Measurements from ENCODE around the gene NHSL2. TPM values are rescaled to one million over a fixed set of nuclear protein-coding genes. Genes with fewer than 3 reads are reported as not detected.

The NHSL2 gene
- total and polyA plus RNA-seq, 2 of the 13 experiments (the other 11 are each of a cell fraction or from before 2014, with no cell fraction given), result not detected

DNA sequence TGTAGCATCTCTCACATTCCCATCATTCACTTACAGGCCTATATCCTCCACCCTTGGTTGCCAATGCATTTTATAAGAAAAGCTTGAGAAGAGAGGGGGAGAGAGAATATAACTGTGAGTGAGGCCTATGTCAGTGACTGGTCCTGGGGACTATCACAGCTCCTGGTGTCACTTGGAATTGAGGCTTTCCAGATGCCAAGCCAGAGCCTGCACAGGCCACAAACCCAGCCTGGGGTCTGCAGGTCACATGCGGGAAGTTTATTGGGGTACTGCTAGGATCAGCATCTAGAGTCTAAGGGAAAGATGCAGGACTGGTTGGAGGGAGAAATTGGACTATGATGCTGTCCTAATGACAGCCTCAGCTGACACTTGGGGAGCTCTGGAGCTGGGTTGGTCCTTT is 173.5 kb downstream of the NHSL2 start (continued):
- TF ChIP-seq NKX3-1 (CRISPR knock-in tag; IDR thresholded peaks at IDR 0.05) (no peak), RXRB (CRISPR knock-in tag; IDR thresholded peaks at IDR 0.05; ENCODE audit: borderline replicate concordance) (no peak), SMAD1 (CRISPR knock-in tag; IDR thresholded peaks at IDR 0.05; ENCODE audit: borderline replicate concordance, low read depth) (no peak)

- H2AFZ ChIP-seq (ENCODE audit: low read length), result no peak overlapping the region
- no peak overlapping the region for H3K4me3 ChIP-seq (replicated peaks in 1 of 3; ENCODE audit: insufficient read depth in 1 of 3, low read depth in 2 of 3, low read length in 3 of 3)
- CTCF ChIA-PET (ENCODE audit: low intra/inter-chr PET ratio, low total read pairs), result no interaction called here
- no peaks in the 10 kb centered on the region for H3K36me3 ChIP-seq (replicated peaks in 1 of 2; ENCODE audit: control insufficient read depth in 1 of 2, insufficient read depth in 2 of 2, low read length in 2 of 2)
- H3K4me2 ChIP-seq (ENCODE audit: low read depth, low read length), result no peak overlapping the region
- no peaks in the 10 kb centered on the region for H3K27me3 ChIP-seq (ENCODE audit: control insufficient read depth in 1 of 2, insufficient read depth in 2 of 2, low read length in 2 of 2)
- in situ Hi-C loops (cut with HindIII; ENCODE audit: extremely low pct_ligation_motif_present, low pct_unique_long_range_greater_than_20kb) (no loop called here), intact Hi-C loops (cut with micrococcal nuclease; ENCODE audit: unreplicated experiment) (no loop called here)
- H4K20me1 ChIP-seq (ENCODE audit: insufficient read depth, low read length), result no peaks in the 10 kb centered on the region
- WGBS (ENCODE audit: low lambda C conversion rate), result 83% methylated on average over 1 of the region's 1 CpG
- DNase-seq (ENCODE audit: low spot score) (no peak), FAIRE-seq (no peak), ATAC-seq (no peak)
- H3K79me2 ChIP-seq (ENCODE audit: insufficient read depth, low read length), result no peaks in the 10 kb centered on the region
- no peak overlapping the region for H3K9ac ChIP-seq (ENCODE audit: insufficient read depth, low read depth, low read length)
- no peaks in the 10 kb centered on the region for H3K9me3 ChIP-seq (ENCODE audit: low read length)
- TF ChIP-seq HOXA5 (CRISPR knock-in tag; IDR thresholded peaks at IDR 0.05), result no peak
- TF ChIP-seq ZNF589 (CRISPR knock-in tag; conservative IDR thresholded peaks at IDR 0.05), result no peak
- TF ChIP-seq ATF7 (IDR thresholded peaks at IDR 0.05), result no peak
- TF ChIP-seq ATF7 (CRISPR knock-in tag; IDR thresholded peaks at IDR 0.05), result no peak
- TF ChIP-seq ZFP82 (CRISPR knock-in tag; IDR thresholded peaks at IDR 0.05; ENCODE audit: borderline replicate concordance), result no peak
- TF ChIP-seq DR1 (CRISPR knock-in tag; IDR thresholded peaks at IDR 0.05), result no peak
- TF ChIP-seq RXRB (CRISPR knock-in tag; IDR thresholded peaks at IDR 0.05; ENCODE audit: borderline replicate concordance), result no peak
- TF ChIP-seq HNF1A (IDR thresholded peaks at IDR 0.05; ENCODE audit: low read depth), result no peak
- no peak for TF ChIP-seq HNF1A (CRISPR knock-in tag; IDR thresholded peaks at IDR 0.05; ENCODE audit: borderline replicate concordance)
- no peak for TF ChIP-seq HMG20B (CRISPR knock-in tag; conservative IDR thresholded peaks at IDR 0.05)
- TF ChIP-seq SAP130 (CRISPR knock-in tag; IDR thresholded peaks at IDR 0.05; ENCODE audit: low read depth), result no peak
- no peak overlapping the region for H3K27ac ChIP-seq (ENCODE audit: extremely low read length, insufficient read depth, low read length)
- POLR2A ChIA-PET, result no interaction called here
- BruUV-seq (replicated peaks), result no TSS peak
- H3K4me1 ChIP-seq (ENCODE audit: insufficient read depth, low read length), result no peaks in the 10 kb centered on the region
Observed at GRCh38 chrX:72086995-72087394, 176.3 kb downstream of the NHSL2 start.

Measured in HepG2 (cell line).